Measurements from ENCODE around the gene FIGNL1. TPM values are rescaled to one million over a fixed set of nuclear protein-coding genes. Genes with fewer than 3 reads are reported as not detected.

Gene FIGNL1
- total RNA-seq, 1 donor, result 18.4 TPM

- H3K27me3 ChIP-seq (ENCODE audit: insufficient read depth, low read length), result no peaks in the 10 kb centered on the region
- no peak overlapping the region for H3K4me3 ChIP-seq (ENCODE audit: low read length)
- H3K9me3 ChIP-seq (ENCODE audit: low read depth, low read length), result no peaks in the 10 kb centered on the region
- no peaks in the 10 kb centered on the region for H3K4me1 ChIP-seq (ENCODE audit: insufficient read depth, low read length)
Measured at GRCh38 chr7:50425318-50425717, 24.8 kb downstream of the FIGNL1 start.

DNA sequence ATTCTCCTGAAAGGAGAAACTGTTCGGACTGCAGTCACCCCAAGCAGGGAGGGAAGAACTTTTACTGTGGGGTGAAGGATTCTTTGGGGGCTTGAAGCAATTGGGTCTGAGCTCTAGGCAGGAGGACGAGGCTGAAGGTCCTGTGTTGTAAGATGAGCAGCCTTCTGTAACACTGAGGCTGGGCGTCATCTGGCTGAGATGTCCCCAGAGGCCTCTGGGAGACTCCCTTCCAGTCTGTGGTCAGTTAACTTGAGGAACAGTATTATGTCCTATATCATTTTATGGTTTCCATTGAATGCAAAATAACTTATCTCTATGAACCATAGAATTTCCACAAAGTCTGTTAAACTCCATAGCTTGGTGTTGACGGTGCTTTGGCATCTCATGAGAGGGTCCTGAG, 26.3 kb downstream of the FIGNL1 start:
- H3K4me1 ChIP-seq (ENCODE audit: insufficient read depth, low read length), result no peaks in the 10 kb centered on the region
- no peak overlapping the region for H3K4me3 ChIP-seq (ENCODE audit: low read length)
- H3K9me3 ChIP-seq (ENCODE audit: low read depth, low read length), result no peaks in the 10 kb centered on the region
- H3K27me3 ChIP-seq (ENCODE audit: insufficient read depth, low read length), result no peaks in the 10 kb centered on the region

- no peaks in the 10 kb centered on the region for H3K9me3 ChIP-seq (ENCODE audit: low read depth, low read length)
- H3K4me1 ChIP-seq (ENCODE audit: insufficient read depth, low read length), result peaks cover 7% of the 10 kb centered on the region
- no peaks in the 10 kb centered on the region for H3K27me3 ChIP-seq (ENCODE audit: insufficient read depth, low read length)
- no peak overlapping the region for H3K4me3 ChIP-seq (ENCODE audit: low read length)
Measured at GRCh38 chr7:50422858-50423257, 27.3 kb downstream of the FIGNL1 start.

DNA sequence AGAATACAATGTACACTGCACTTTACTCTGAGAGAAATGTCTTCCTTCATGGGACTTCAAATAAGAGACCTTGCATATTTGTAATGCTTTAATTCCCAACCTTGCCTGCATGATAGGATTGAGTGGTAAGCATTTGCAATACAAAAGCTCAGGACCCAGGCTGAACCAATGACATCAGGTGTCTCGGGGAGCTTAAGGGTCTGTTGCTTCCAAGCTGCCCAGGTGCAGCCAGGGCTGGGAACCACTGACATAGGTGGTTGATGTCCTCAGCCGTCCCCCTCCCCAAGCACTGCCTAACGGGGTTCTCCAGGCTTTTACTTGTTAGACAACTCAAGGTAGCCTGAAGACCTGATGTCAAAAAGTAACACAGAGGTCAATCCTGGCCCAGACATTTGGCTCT, 29.1 kb downstream of the FIGNL1 start:
- H3K9me3 ChIP-seq (ENCODE audit: low read depth, low read length), result no peaks in the 10 kb centered on the region
- no peaks in the 10 kb centered on the region for H3K27me3 ChIP-seq (ENCODE audit: insufficient read depth, low read length)
- peaks cover 25% of the 10 kb centered on the region for H3K4me1 ChIP-seq (ENCODE audit: insufficient read depth, low read length)
- no peak overlapping the region for H3K4me3 ChIP-seq (ENCODE audit: low read length)

- Histone ChIP-seq H3K4me1 (ENCODE audit: insufficient read depth, low read length) (peaks cover 47% of the 10 kb centered on the region), H3K4me3 (ENCODE audit: low read length) (no peak overlapping the region)
Measured at GRCh38 chr7:50418526-50419290, 31.4 kb downstream of the FIGNL1 start.

GRCh38 chr7:50418086-50418515, 32.0 kb downstream of the FIGNL1 start:
- Histone ChIP-seq H3K4me3 (ENCODE audit: low read length) (no peak overlapping the region), H3K4me1 (ENCODE audit: insufficient read depth, low read length) (peaks cover 53% of the 10 kb centered on the region), H3K27me3 (ENCODE audit: insufficient read depth, low read length) (no peaks in the 10 kb centered on the region), H3K9me3 (ENCODE audit: low read depth, low read length) (no peaks in the 10 kb centered on the region)

More at GRCh38 chr7:50418526-50419290, 31.4 kb downstream of the FIGNL1 start:
- no peaks in the 10 kb centered on the region for H3K27me3 ChIP-seq (ENCODE audit: insufficient read depth, low read length)
- H3K9me3 ChIP-seq (ENCODE audit: low read depth, low read length), result no peaks in the 10 kb centered on the region

DNA sequence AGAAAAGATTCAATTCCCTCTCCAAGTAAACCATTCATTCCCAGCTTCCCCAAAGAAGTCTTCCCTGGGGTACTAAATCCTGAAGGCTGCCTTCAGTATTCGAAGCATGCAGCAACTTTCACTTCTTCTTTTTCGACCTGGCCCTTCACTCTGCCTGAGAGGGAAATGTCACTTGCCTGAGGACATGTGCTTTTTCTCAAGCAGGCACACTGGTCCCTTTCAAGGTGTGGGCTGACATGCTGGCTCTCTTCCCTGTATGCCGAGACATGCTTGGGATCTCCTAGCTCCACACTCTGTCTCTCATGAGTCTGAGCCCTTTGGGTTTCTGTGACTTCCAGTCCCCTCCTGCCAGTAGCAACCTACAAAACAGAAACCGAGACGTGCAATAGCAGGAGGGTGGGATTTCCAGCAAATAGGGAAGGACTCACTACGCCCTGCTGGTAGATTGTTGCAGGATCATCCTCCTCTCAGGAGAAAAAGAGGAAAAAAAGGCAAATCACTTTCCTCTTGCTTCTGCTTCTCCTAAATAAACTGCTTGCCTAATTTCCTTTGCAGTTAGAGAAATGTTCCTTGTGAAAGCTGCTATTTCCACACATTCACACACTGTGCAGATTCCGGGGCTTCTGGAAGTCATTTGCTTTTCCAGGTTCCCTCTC, 33.5 kb downstream of the FIGNL1 start:
- no peaks in the 10 kb centered on the region for H3K9me3 ChIP-seq (ENCODE audit: low read depth, low read length)
- H3K27me3 ChIP-seq (ENCODE audit: insufficient read depth, low read length), result no peaks in the 10 kb centered on the region
- no peak overlapping the region for H3K4me3 ChIP-seq (ENCODE audit: low read length)
- H3K4me1 ChIP-seq (ENCODE audit: insufficient read depth, low read length), result peaks cover 67% of the 10 kb centered on the region

GRCh38 chr7:50415844-50416364, 34.2 kb downstream of the FIGNL1 start:
- Histone ChIP-seq H3K27me3 (ENCODE audit: insufficient read depth, low read length) (no peaks in the 10 kb centered on the region), H3K9me3 (ENCODE audit: low read depth, low read length) (no peaks in the 10 kb centered on the region), H3K4me3 (ENCODE audit: low read length) (no peak overlapping the region), H3K4me1 (ENCODE audit: insufficient read depth, low read length) (peaks cover 75% of the 10 kb centered on the region)

- H3K4me3 ChIP-seq (ENCODE audit: low read length), result no peak overlapping the region
- peaks cover 98% of the 10 kb centered on the region for H3K4me1 ChIP-seq (ENCODE audit: insufficient read depth, low read length)
- no peaks in the 10 kb centered on the region for H3K9me3 ChIP-seq (ENCODE audit: low read depth, low read length)
- H3K27me3 ChIP-seq (ENCODE audit: insufficient read depth, low read length), result no peaks in the 10 kb centered on the region
Measured at GRCh38 chr7:50413561-50413960, 36.6 kb downstream of the FIGNL1 start.

DNA sequence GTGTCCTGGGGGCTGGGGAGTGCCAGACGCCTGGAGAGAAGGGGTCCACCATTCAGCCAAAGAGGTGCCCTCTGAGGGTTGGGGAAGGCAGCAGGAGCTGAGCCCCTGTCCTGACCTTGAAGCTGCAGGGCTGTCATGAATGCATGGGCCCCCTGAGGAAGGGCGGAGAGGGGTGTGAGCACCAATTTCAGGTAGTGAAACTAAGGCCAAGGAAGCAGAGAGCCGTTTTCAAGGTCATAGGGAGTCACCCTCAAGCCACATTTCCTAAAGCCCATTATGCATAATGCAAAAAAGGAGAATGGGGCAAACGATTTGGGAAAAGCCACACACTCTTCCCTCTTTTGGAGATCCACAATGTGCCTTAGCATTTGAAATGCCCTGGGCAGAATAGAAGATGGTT, 37.2 kb downstream of the FIGNL1 start:
- Histone ChIP-seq H3K9me3 (ENCODE audit: low read depth, low read length) (no peaks in the 10 kb centered on the region), H3K4me3 (ENCODE audit: low read length) (no peak overlapping the region), H3K27me3 (ENCODE audit: insufficient read depth, low read length) (no peaks in the 10 kb centered on the region), H3K4me1 (ENCODE audit: insufficient read depth, low read length) (peaks cover 98% of the 10 kb centered on the region)

DNA sequence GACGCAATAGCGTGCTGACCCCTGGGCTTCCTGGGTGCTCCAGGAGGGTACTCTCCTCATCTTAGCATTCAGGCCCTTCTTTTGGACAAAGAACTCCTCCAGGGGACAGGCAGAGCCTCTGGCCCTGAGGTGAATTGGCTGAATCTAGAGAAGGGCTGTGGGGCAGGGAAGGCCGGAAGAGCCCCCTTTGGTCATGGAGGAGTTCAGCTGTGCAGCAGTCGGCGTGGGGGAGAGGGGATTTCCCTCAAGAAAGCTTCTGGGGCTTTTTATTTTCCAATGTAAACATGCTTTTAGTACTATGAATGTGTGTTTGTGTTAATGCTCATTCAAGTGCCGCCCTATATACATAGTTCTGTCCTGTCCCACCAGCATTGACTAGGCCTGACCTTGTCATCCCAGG, 38.8 kb downstream of the FIGNL1 start:
- Histone ChIP-seq H3K4me1 (ENCODE audit: insufficient read depth, low read length) (peaks cover 98% of the 10 kb centered on the region), H3K27me3 (ENCODE audit: insufficient read depth, low read length) (no peaks in the 10 kb centered on the region), H3K4me3 (ENCODE audit: low read length) (no peak overlapping the region), H3K9me3 (ENCODE audit: low read depth, low read length) (no peaks in the 10 kb centered on the region)

GRCh38 chr7:50409856-50410745, 40.0 kb downstream of the FIGNL1 start:
- H3K4me1 ChIP-seq (ENCODE audit: insufficient read depth, low read length), result peaks cover 98% of the 10 kb centered on the region
- H3K27me3 ChIP-seq (ENCODE audit: insufficient read depth, low read length), result no peaks in the 10 kb centered on the region
- no peak overlapping the region for H3K4me3 ChIP-seq (ENCODE audit: low read length)
- no peaks in the 10 kb centered on the region for H3K9me3 ChIP-seq (ENCODE audit: low read depth, low read length)

DNA sequence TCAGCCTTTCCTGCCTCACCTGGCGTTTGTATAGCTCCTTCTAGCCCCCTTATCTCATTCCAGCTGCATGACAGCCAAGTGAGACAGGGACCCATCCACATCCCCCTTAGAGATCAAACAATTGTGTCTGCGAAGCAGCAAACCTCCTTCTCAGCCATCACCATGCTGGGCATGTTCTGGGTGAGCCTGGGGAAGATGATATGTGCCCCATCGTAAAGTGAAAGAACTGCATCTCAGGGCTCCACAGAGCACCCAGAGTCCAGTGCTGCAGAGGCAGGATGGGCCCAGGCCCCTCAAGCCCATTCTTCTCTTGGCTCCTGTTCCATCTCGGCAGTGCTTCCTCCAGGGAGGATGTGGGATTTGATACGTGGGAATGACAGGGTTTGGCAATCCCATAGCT, 43.2 kb downstream of the FIGNL1 start:
- Histone ChIP-seq H3K4me3 (ENCODE audit: low read length) (no peak overlapping the region), H3K9me3 (ENCODE audit: low read depth, low read length) (no peaks in the 10 kb centered on the region), H3K4me1 (ENCODE audit: insufficient read depth, low read length) (peaks cover 85% of the 10 kb centered on the region), H3K27me3 (ENCODE audit: insufficient read depth, low read length) (no peaks in the 10 kb centered on the region)

DNA sequence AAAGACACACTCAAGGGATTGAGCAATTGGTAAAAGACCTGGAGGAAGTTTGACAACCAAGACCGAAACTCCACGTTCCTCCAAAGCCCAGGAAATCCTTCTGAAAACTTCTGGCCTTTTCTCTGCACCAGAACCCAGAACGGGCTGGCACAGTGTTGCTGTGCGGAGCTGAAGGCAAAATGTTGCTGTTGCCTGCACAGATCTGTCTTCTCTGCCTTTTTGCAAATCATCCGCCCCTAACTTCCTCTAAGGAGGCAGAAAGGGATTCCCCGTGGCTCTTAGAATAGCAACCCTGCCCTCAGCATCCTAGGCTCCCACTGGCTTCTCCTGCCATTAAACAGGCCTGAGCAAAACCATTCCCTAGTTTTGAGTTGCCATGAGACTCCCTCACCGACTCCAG, 44.9 kb downstream of the FIGNL1 start:
- Histone ChIP-seq H3K27me3 (ENCODE audit: insufficient read depth, low read length) (no peaks in the 10 kb centered on the region), H3K4me3 (ENCODE audit: low read length) (no peak overlapping the region), H3K4me1 (ENCODE audit: insufficient read depth, low read length) (peaks cover 70% of the 10 kb centered on the region), H3K9me3 (ENCODE audit: low read depth, low read length) (no peaks in the 10 kb centered on the region)

DNA sequence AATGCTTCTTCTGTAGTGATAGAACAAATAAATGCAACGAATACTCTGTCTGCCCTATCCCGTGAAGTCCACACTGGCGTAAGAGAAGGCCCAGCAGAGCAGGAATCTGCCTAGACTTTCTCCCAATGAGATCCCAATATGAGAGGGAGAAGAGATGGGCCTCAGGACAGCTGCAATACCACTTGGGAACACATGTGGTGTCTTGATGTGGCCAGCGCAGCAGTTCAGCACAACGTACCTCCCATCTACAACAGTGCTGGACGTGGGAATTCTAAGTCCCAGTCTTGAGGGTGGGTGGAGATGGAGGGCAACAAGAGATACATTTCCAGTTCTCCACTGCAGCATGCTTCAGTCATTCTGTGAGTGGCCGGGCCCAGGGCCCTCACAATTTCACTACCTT, 45.8 kb downstream of the FIGNL1 start:
- H3K9me3 ChIP-seq (ENCODE audit: low read depth, low read length), result no peaks in the 10 kb centered on the region
- H3K4me3 ChIP-seq (ENCODE audit: low read length), result no peak overlapping the region
- H3K27me3 ChIP-seq (ENCODE audit: insufficient read depth, low read length), result no peaks in the 10 kb centered on the region
- H3K4me1 ChIP-seq (ENCODE audit: insufficient read depth, low read length), result peaks cover 62% of the 10 kb centered on the region
